Hindlimb muscle (tissue), 1 donor: Measurements from ENCODE around the gene BSN. TPM values are rescaled to one million over a fixed set of nuclear protein-coding genes. Genes with fewer than 3 reads are reported as not detected.

Experiments used
- DNase-seq: peaks from one replicate; pipeline ENCODE4 v3.0.0-alpha.2; 2013
- polyA plus RNA-seq: library from polyadenylated mRNA; unstranded; fragments of 120-200 nt; gene quantifications from one replicate; pipeline ENCODE4 v1.2.1, GENCODE V29; 2013; ENCODE audit not compliant: insufficient read length

BSN gene
- polyA plus RNA-seq, 1 donor: 1.4 TPM

DNA sequence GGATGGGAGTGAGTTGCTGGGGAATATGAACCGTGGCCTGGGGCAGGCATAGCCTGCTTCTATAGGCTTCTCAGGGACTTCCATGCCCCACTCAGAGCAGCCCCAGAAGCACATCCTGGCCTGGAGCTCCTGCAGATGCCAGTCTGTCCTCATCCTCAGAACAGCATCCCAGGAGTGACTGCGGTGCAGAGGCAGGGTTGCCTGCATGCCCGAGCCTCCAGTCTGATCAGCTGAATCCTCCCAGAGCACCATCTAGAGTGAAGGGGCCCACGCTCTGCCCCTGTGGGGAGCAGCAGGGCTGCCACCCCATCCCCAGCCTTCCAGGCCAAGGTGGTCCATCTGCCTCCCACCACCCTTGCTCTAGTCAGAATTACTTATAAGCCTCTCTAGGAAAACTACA lies 75.2 kb downstream of the BSN start:
- no peak for DNase-seq

DNA sequence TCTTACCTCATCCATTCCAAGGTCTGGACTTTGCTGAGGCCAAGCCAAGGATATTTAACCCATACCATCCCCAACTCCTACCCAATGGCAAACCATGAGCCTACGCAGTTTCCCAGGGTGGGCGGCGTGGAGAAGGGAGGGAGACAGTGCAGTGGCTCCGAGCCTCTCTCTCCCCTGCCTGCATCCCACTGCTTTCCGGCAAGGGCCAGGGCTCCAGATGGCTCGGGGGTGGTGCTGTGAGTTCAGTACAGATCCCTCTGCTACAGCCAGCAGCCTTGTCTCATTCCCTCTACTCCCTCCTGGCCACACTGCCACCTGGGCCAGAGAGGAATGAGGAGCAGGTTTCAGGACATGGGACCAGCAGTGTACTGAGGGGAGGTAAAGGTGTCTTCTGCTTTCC lies 75.6 kb downstream of the BSN start:
- DNase-seq: no peak

DNA sequence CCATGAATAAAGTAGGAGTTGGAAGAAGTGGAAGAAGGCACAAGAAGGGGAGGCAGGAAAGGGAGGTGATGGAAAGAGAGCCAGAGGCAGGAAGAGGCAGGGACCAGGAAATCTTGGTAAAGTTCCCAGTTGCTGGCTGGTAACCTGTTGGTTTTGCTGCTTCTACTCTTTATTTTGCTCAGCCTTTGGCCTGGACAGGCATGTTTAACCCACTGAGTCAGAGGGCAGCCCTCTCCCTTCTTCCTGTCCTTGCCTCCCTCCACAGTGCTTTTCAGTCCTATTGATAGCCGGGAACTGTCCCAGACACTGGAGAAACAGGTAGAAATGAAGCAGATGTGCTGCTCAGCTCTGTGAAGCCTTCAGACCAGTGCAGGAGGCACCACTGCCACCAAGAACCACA lies 76.5 kb downstream of the BSN start:
- no peak for DNase-seq

DNA sequence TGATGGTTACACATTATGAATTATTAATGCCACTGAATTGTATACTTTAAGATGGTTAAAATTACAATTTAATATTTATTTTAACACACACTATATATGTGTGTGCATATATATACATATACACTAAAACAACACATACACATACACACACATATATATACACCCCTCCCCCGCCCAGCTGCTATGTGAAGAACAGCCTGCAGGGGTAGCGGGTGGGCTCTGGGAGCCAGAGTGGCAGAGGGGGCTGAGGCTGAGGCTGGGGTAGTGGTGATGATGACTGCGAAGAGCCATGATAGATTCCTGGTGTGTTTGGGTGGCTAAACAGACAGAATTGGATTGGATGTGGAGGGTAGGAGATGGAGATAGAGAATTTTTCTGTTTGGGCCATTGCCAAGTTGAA lies 80.5 kb downstream of the BSN start:
- DNase-seq: no peak

DNA sequence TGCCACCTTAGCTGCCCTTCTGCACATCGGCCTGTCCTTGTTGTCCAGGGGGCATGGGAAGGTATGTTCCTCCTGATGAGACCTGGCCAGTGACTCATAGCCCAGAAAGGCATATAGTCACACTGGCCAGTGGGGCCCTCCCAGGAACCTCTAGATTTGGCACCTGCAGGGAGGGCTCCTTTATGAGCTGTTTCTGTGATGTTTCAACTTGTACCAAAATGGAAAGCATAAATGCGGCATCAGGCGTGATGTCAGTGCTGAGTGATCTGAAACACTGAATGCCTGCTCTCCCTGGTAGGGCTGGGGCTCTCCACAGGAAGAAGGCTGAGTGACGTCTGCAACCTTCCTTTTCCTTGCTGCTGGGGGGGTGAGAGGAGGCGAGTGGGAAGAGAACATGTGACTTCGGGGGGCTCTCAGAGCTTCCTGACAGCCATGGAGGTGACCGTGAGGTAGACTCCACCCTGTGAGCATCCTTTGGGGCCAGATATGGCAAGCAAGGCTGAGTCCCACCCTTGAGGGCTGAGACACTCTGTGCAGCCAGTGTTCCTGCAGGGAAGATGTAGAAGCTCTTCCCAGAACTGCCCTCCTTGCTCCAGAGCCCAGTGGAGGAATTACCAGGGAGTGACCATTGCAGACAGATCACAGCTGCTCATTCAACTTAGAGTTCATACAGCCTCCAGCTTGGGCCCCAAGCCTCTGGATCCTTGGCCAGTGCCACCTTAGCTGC lies 82.8 kb downstream of the BSN start:
- DNase-seq: no peak

DNA sequence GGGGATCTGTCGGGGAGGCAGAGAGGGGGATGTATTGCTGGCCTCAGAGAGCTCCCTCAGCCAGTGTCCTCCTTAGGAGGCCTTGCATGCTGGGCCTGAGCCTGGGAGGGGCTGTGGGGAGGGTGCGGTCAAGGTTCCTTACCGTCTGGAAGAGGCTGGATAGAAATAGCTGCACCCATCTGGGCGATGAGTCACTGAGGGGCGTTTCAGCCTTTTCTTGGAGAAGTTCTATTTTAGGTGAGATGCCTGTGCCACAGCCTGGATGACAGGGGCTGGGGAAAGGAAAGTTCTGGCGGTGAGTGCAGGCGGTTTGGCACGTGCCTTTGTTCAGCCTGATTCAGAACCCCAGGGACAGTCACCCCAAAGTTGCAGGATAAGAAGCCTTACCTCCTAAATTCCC lies 84.2 kb downstream of the BSN start:
- DNase-seq: no peak

DNA sequence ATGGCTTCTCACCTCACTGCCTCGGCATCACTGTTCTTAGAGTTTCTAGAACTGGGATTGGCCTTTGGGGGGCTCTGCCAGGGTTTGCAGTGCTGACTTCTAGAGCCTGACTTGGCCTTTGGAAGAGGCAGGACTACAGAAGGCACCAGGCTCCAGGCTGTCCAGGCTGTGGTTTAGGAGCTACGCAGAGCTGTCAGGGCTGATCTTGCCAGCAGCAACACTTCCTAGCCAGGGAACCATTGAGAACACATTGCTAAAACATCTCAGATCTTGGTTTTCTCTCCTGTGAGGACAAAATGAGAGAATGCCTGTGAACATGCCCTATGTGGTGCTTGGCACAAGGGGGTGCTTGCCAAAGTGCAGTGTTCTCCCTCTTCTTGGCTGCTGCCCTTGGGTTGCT lies 85.3 kb downstream of the BSN start:
- no peak for DNase-seq

DNA sequence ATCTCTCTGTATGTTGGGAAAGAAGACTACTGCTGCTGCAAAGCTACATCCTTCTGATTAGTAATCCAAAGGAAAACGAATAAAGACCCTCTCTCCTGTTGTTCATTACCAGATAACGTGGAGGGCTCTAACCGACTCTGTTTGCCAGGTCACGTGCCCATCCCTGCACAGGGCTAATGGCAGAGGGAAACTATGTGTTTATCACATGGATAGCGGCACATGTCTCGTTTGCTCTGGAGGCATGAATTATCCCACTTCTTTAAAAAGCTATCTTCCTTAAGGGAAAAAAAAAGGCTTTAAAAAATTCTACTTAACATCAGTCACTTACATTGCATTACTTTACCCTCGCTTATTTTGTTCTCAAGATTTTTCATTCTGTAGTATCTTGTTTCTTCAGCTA lies 87.0 kb downstream of the BSN start:
- no peak for DNase-seq

DNA sequence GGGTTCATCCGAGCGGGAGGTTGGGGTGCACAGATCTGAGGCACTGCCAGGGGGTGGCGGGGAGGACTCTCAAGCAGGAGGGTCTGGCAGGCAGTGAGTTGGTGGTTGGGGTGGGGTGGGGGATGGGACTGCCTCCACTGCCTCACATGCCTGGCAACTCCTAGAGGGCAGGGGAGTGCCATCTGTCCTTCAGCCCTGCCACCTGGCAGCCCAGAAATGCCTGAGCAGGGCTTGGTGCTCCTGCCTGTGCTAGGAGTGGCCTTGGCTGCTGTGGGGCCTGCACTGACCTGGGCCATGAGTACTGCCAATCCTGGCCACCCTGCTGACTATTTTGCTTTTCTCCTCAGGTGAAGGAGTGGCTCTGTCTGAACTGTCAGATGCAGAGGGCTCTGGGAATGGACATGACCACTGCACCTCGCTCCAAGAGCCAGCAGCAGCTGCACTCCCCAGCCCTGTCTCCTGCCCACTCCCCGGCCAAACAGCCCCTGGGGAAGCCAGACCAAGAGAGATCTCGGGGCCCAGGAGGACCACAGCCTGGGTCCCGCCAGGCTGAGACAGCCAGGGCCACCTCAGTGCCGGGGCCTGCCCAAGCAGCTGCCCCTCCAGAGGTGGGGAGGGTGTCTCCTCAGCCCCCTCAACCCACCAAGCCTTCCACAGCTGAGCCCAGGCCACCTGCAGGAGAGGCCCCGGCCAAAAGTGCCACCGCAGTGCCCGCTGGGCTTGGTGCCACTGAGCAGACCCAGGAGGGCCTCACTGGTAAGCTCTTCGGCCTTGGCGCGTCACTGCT lies 87.8 kb downstream of the BSN start:
- DNase-seq: no peak

DNA sequence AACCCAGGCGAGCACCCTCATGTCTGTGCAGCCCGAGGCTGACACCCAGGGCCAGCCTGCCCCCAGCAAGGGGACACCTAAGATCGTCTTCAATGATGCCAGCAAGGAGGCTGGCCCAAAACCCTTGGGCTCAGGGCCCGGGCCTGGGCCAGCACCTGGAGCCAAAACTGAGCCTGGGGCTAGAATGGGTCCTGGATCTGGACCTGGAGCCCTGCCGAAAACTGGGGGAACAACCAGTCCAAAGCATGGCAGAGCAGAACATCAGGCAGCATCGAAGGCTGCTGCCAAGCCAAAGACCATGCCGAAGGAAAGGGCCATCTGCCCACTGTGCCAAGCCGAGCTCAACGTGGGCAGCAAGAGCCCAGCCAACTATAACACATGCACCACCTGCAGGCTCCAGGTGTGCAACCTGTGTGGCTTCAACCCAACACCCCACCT lies 88.5 kb downstream of the BSN start:
- DNase-seq: no peak

DNA sequence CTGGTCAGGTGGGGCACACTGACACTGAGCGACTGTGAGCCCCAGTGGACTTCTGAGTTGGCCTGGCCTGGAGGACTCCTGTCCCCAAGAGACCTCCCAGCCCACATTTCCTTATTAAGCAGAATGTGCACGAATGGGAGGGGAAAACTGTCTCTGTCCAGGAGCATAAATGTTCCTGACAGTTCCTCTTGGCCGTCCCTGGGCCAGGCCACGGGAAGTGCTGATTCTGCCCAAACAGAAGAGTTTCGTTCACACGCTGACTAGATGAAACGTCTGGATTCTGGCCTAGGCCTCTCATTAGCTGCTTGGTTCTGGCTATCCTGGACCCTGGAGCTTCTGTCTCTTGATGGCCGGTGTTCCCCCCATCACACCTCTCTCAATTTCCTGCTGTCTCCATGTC lies 90.4 kb downstream of the BSN start:
- no peak for DNase-seq

DNA sequence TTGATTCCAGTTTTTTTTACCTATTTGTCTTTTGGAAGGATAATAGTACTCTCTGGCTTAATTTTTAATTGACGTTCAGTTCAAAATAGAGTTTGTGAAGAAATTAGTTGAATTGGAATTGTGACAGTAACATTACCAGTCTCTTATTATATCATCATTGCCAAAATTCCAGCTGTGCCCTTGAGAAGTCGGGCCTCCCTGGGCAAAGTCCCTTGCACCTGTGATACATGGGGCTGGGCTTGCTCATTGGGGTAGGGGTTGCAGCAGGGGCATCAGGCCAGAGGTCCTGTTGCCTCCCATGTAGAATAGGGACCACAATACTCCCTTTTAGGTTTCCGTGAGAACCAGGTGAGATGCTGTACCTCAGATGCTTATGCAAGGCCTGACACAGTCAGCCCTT lies 92.0 kb downstream of the BSN start:
- no peak for DNase-seq

DNA sequence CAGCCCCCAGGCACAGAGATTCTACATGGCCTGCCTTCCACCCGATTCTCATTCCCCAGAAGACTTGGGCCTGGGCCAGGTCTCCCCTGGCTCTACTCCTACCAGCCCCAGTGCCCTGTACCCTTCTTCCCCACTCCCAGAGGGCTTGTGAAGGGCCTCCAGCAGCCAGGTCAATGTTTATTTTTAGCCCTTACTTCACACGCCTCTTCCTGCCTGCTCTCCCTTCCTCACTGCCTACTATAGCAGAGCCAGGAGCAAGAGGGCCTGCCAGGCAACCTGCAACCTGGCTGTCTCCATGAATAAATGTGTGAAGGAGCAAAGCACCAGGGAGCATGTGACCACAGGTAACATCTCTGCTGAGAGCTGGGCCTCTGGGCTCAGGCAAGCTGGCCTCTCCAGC lies 93.5 kb downstream of the BSN start:
- DNase-seq: no peak

DNA sequence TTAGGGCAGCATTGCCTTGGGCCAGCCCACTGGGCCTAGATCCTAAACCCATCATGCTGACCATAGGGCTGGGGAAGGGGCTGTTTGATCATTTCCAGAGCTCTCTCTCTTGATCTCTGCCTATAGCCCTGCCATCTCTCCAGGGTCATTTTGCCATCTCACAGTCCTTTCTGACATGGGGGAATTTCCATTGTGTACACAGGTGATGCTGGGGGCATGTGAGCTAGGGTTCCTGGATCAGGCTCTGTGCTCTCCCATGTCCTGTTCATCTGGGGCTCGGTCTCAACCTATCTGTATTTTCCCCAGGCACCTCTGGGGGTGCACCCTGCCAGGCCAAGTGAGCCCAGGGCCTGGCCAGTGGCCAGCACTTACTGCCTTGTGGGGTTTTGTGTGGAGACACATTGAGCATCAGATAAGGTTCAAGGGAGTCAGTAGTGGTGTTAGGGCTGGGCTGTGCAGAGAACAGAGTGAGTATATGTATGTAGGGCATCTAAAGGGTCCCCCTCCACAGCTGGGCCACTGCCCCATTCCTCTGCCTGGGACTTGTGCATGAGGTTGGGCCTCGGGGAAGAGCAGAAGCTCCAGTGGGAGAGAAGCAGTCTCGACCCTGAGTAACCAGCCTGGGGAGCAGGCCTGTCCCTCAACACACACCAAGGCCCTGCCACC lies 94.2 kb downstream of the BSN start:
- DNase-seq: no peak

DNA sequence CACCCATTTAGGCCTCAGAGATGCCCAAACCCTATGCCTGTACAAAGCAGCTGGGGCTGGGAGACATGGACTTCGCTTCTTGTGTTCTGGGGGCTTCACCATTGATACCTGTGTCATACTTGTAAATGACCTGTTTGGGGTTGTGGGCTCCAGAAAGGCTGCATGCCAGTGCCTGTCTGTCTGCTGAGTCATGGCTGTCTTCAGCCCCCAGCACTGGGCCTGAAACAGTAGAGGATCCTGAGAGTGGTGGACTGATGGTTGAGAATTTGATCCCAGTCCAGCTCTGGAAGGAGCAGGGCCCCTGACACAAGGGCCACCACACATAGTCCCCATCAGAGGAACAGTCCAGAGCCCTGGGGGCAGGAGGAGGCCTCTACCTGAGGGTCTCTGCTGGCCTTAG lies 95.3 kb downstream of the BSN start:
- no peak for DNase-seq

DNA sequence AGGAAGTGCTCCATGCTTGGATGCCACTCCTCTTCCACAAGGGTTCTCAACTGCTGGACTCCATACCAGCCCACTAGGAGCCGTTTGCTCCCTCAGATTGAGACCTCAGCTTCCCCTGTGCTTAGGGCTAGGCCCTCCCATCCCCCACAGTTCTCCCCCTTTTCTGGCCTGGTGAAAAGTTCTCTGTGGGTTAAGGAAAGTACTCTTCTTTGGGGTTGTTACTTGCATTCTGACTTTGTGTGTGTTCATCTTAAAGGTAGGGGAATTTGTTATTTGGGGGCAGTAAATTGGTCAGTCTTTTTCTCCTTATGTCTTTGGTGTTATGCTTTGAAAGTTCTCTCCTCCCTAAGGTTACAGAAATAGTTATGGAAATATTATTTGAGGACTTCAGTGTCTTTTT lies 95.9 kb downstream of the BSN start:
- DNase-seq: no peak

DNA sequence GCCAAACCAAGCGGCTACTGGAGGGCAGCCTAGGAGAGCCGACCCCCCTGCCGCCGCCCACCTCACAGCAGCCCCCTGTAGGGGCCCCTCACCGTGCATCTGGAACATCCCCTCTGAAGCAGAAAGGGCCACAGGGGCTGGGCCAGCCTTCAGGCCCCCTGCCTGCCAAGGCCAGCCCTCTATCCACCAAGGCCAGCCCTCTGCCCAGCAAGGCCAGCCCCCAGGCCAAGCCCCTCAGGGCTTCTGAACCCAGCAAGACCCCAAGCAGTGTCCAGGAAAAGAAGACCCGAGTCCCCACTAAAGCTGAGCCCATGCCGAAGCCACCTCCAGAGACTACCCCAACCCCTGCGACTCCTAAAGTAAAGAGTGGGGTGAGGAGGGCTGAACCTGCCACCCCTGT lies 96.4 kb downstream of the BSN start:
- no peak for DNase-seq

DNA sequence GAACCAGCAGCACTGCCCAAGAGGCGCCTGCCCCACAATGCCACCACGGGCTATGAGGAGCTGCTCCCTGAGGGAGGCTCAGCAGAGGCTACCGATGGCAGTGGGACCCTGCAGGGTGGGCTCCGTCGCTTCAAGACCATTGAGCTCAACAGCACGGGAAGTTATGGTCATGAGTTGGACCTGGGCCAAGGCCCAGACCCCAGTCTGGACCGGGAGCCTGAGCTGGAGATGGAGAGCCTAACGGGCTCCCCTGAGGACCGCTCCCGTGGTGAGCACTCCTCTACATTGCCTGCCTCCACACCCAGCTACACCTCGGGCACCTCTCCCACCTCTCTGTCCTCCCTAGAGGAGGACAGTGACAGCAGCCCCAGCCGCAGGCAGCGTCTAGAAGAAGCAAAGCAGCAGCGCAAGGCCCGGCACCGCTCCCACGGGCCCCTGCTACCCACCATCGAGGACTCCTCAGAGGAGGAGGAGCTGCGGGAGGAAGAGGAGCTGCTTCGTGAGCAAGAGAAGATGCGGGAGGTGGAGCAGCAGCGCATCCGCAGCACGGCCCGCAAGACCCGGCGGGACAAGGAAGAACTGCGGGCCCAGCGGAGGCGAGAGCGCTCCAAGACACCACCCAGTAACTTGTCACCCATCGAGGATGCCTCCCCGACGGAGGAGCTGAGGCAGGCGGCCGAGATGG lies 98.1 kb downstream of the BSN start:
- no peak for DNase-seq

DNA sequence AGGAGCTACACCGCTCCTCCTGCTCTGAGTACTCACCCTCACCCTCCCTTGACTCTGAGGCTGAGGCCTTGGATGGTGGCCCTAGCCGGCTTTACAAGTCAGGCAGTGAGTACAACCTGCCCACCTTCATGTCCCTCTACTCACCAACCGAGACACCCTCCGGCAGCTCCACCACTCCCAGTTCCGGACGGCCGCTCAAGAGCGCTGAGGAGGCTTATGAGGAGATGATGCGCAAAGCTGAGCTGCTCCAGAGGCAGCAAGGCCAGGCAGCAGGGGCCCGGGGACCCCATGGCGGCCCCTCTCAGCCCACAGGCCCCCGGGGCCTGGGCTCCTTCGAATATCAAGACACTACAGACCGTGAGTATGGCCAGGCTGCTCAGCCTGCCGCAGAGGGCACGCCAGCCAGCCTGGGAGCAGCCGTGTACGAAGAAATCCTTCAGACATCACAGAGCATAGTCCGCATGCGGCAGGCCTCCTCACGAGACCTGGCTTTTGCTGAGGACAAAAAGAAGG lies 98.7 kb downstream of the BSN start:
- DNase-seq: no peak

DNA sequence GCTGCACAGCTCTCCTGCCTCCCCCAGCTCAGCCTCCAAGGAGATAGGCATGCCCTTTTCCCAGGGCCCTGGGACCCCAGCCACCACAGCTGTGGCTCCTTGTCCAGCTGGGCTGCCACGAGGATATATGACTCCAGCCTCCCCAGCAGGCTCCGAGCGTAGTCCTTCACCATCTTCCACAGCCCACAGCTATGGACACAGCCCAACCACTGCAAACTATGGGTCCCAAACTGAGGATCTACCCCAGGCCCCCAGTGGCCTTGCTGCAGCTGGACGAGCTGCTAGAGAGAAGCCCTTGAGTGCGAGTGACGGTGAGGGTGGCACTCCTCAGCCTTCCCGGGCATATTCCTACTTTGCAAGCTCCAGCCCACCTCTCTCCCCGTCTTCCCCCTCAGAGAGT lies 99.3 kb downstream of the BSN start:
- DNase-seq: no peak

DNA sequence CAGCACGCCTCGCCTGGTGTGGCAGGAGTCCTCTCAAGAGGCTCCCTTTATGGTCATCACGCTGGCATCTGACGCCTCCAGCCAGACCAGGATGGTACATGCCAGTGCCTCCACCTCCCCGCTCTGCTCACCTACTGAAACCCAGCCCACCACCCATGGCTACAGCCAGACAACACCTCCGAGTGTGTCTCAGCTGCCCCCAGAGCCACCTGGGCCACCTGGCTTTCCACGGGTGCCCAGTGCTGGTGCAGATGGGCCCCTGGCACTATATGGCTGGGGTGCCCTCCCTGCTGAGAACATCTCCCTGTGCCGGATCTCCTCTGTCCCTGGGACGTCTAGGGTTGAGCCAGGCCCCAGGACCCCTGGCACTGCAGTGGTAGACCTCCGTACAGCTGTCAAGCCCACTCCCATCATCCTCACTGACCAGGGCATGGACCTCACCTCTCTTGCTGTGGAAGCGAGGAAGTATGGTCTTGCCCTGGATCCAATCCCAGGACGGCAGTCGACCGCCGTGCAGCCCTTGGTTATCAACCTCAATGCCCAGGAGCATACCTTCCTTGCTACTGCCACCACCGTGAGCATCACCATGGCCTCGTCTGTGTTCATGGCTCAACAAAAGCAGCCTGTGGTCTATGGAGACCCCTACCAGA lies 100.0 kb downstream of the BSN start:
- DNase-seq: no peak

DNA sequence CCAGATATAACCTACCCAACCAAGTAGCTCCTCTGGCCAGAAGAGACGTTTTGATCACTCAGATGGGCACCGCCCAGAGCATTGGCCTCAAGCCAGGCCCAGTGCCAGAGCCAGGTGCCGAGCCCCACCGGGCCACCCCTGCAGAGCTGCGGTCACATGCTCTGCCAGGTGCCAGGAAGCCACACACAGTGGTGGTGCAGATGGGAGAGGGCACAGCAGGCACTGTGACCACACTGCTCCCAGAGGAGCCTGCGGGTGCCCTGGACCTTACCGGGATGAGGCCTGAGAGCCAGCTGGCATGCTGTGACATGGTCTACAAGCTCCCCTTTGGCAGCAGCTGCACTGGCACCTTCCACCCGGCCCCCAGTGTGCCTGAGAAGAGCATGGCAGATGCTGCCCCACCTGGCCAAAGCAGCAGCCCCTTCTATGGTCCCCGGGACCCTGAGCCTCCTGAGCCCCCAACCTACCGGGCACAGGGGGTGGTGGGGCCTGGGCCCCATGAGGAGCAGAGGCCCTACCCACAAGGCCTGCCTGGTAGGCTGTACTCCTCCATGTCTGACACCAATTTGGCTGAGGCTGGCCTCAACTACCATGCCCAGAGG lies 100.8 kb downstream of the BSN start:
- DNase-seq: no peak
